ENCODE data around the gene PDIA5. TPM values are rescaled to one million over a fixed set of nuclear protein-coding genes. Genes with fewer than 3 reads are reported as not detected.

PDIA5 gene
- total RNA-seq, 2 experiments from 2014 or later, result 2.2 to 3.0 TPM

DNA sequence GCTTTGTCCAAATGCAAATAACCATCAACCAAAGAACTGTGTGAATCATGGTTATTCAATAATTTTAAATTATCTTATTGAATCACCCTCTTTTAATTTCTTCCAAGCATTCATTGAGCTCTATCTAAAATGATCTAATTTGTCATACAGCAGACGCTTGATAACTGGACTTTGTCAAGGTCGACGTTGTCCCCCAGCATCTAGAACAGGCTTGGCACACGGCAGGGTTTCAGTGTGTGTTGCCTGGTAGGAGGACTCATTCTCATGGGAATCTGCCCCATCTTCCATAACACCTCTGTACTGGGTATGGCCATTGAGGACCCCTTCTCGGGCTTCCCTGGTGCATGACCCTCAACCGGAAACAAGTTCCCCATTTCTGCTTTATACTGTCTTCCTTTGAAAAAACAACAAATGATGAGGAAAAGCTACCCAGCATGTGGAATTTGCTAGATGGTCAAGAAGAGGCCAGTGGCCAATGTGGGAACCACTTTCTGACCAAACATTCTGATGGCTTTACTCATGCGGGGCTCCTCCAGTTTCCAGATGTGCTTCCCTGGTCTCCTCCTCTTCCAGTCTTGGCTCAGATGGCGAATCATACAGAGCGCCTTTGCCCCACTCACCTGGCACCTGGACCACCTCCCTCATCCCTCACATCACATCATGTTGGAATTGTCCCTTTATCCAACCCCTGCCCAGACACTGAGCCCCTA lies 93.3 kb downstream of the PDIA5 start:
- Histone ChIP-seq H3K9me3 (ENCODE audit: control insufficient read depth in 1 of 2, insufficient read depth in 1 of 2, low read length in 2 of 2) (no peaks in the 10 kb centered on the region), H3K4me1 (ENCODE audit: insufficient read depth, low read length) (no peaks in the 10 kb centered on the region), H3K27ac (ENCODE audit: low read depth in 1 of 2, low read length in 2 of 2) (no peak overlapping the region), H3K4me3 (ENCODE audit: low read length) (no peak overlapping the region), H3K36me3 (ENCODE audit: insufficient read depth, low read length) (peaks cover 18% of the 10 kb centered on the region), H3K27me3 (ENCODE audit: control insufficient read depth in 1 of 2, insufficient read depth in 2 of 2, low read length in 2 of 2) (no peaks in the 10 kb centered on the region)
- intact Hi-C loops (cut with DNase I, micrococcal nuclease), result no loop called here
- no peaks in the 10 kb centered on the region for H3K27me3 Mint-ChIP-seq
- ChIA-PET POLR2A (no interaction called here), CTCF (no interaction called here)
- no peaks in the 10 kb centered on the region for H3K4me1 Mint-ChIP-seq (ENCODE audit: low read depth)
- no peak for ATAC-seq (ENCODE audit: poor library complexity)
- no peak overlapping the region for H3K4me3 Mint-ChIP-seq
- no peak overlapping the region for H3K27ac Mint-ChIP-seq
- peaks cover 66% of the 10 kb centered on the region for H3K36me3 Mint-ChIP-seq (ENCODE audit: low read depth)
- TF ChIP-seq CTCF (IDR thresholded peaks at IDR 0.05), result no peak
- DNase-seq, result no peak
- peaks cover 3% of the 10 kb centered on the region for H3K9me3 Mint-ChIP-seq

GRCh38 chr3:123161167-123161566 lies 94.3 kb downstream of the PDIA5 start:
- Histone ChIP-seq H3K27me3 (ENCODE audit: control insufficient read depth in 1 of 2, insufficient read depth in 2 of 2, low read length in 2 of 2) (no peaks in the 10 kb centered on the region), H3K27ac (ENCODE audit: low read depth in 1 of 2, low read length in 2 of 2) (no peak overlapping the region), H3K9me3 (ENCODE audit: control insufficient read depth in 1 of 2, insufficient read depth in 1 of 2, low read length in 2 of 2) (no peaks in the 10 kb centered on the region), H3K4me3 (ENCODE audit: low read length) (no peak overlapping the region), H3K36me3 (ENCODE audit: insufficient read depth, low read length) (peaks cover 13% of the 10 kb centered on the region), H3K4me1 (ENCODE audit: insufficient read depth, low read length) (no peaks in the 10 kb centered on the region)
- ATAC-seq (ENCODE audit: poor library complexity), result no peak
- Mint-ChIP-seq H3K4me1 (ENCODE audit: low read depth) (no peaks in the 10 kb centered on the region), H3K36me3 (ENCODE audit: low read depth) (peaks cover 70% of the 10 kb centered on the region), H3K9me3 (peaks cover 3% of the 10 kb centered on the region), H3K4me3 (no peak overlapping the region), H3K27me3 (no peaks in the 10 kb centered on the region), H3K27ac (no peak overlapping the region)
- intact Hi-C loops (cut with DNase I, micrococcal nuclease), result no loop called here
- no peak for TF ChIP-seq CTCF (IDR thresholded peaks at IDR 0.05)
- ChIA-PET POLR2A (no interaction called here), CTCF (no interaction called here)
- DNase-seq, result peak in 1 of 14 experiments; percentile 11

DNA sequence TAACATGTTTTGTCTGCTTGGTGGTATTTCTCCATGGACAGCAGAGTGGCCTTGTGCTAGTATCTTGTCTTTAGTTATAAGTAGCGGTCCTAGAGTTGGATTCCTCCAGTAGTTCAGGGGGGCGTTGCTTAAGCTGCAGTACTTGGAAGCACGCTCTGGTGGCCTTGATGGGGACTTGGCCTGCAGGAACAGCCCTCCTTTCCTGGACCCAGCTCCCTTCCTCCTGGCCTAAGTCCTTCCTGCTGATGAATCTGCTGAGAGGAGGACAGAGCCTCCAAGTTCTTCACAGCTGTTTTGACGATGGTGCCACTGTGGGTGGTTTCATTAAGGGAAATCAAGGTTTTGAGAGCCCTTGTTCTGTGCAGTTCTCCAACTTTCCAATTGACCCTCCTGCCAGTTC lies 96.3 kb downstream of the PDIA5 start:
- Mint-ChIP-seq H3K4me1 (ENCODE audit: low read depth) (no peaks in the 10 kb centered on the region), H3K36me3 (ENCODE audit: low read depth) (peaks cover 74% of the 10 kb centered on the region), H3K4me3 (no peak overlapping the region), H3K27ac (no peak overlapping the region), H3K9me3 (peaks cover 5% of the 10 kb centered on the region), H3K27me3 (no peaks in the 10 kb centered on the region)
- CTCF ChIA-PET, result no interaction called here
- Histone ChIP-seq H3K36me3 (ENCODE audit: insufficient read depth, low read length) (peaks cover 13% of the 10 kb centered on the region), H3K4me1 (ENCODE audit: insufficient read depth, low read length) (no peaks in the 10 kb centered on the region), H3K9me3 (ENCODE audit: control insufficient read depth in 1 of 2, insufficient read depth in 1 of 2, low read length in 2 of 2) (no peaks in the 10 kb centered on the region), H3K4me3 (ENCODE audit: low read length) (no peak overlapping the region), H3K27me3 (ENCODE audit: control insufficient read depth in 1 of 2, insufficient read depth in 2 of 2, low read length in 2 of 2) (no peaks in the 10 kb centered on the region), H3K27ac (ENCODE audit: low read depth in 1 of 2, low read length in 2 of 2) (no peak overlapping the region)
- intact Hi-C loops (cut with DNase I, micrococcal nuclease), result no loop called here
- DNase-seq (no peak), ATAC-seq (ENCODE audit: poor library complexity) (no peak)
- TF ChIP-seq CTCF (IDR thresholded peaks at IDR 0.05), result no peak
- POLR2A ChIA-PET, result no interaction called here
